ENCODE results near the gene GNL3L. TPM values are rescaled to one million over a fixed set of nuclear protein-coding genes. Genes with fewer than 3 reads are reported as not detected.

The GNL3L gene, protein sequence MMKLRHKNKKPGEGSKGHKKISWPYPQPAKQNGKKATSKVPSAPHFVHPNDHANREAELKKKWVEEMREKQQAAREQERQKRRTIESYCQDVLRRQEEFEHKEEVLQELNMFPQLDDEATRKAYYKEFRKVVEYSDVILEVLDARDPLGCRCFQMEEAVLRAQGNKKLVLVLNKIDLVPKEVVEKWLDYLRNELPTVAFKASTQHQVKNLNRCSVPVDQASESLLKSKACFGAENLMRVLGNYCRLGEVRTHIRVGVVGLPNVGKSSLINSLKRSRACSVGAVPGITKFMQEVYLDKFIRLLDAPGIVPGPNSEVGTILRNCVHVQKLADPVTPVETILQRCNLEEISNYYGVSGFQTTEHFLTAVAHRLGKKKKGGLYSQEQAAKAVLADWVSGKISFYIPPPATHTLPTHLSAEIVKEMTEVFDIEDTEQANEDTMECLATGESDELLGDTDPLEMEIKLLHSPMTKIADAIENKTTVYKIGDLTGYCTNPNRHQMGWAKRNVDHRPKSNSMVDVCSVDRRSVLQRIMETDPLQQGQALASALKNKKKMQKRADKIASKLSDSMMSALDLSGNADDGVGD
- total RNA-seq = 32.9 TPM

DNA sequence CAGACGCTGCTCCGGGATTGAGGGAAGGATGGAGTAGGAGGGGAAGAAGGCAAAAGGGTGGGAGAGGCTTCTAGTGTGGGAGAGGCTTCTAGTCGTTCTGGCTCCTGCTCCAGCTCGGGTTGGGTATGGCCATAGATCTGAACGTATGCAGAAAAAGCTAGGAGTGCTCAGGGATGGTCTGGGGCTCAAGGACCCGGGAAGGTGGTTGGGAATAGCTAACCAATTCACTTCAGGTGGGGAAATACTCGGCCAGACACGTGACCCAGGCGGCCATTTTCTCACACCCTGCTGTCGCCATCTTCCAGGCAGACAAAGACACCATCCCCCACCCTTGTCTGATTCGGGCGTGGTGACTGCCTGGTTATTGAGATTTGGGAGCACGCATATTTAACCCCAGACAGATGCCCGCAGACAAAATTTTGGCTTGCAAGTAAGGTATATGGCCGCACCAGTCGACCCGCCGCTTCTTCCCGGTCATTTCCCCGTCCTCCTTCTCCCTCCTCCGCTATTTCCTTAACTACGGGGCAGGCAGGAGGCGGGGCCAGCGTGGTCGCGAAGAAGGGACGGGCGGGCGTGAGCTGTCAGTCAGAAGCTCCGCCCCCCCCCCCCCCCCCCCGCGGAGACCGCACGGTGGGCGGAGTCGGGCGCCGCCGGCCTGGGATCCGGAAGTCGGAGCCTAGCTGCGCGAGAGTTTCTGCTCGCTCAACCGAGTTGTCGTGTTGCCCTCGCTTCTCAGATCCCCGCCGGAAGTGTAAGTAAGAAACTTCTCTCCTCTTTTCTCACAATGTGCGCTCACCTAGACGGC lies at the start of gene GNL3L:
TSS of gene GNL3L (plus strand) at position 668 of the 805 bp plus-strand sequence. CDS start 2,348 bp downstream, outside the sequence.

DNA sequence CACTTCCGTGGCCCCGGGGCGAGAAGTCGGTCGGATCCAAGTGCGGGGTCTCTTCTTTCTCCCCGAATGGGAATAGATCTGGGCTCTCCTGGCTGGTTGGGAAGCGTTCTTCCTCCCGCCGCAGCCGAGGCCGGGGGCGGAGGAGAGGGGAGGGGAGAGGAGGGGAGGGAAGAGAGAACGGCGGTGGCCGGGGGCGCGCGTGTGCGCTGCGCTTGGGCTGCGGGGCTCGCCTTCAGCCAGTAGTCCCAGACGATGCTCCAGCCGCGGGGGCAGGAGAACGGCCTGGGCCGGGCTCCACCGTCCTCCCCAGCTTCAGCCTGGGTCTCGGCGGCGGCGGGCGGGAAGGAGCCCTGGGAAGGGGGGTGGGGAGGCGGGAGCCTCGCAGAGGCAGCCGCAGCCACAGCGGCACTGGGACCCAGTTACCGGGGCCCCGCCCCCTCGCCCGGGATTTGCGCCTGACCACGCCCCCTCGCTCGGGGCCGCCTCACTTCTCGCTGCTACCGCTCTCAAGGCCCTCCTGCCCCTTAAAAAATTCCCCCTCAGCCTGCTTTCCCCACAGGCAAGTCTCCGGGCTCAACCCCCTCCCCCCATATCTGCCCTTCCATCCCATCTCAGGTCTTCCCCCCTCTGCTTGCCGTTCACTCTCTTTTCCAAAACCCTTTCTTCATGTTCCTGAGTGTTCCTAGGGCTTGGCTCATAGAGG lies 34.1 kb upstream of the GNL3L start, which contains the start of gene FGD1:
TSS of gene FGD1 (minus strand) at position 421 of the 703 bp plus-strand sequence. CDS start 802 bp downstream, outside the sequence.

Other genes with a start within 250 kb of the GNL3L start
- 61.3 TPM for gene WNK3, start 172.2 kb upstream of the GNL3L start, total RNA-seq
- 12.2 TPM for gene TSR2, start 89.8 kb upstream of the GNL3L start, total RNA-seq
- 13.8 TPM for gene FGD1, start 34.0 kb upstream of the GNL3L start, total RNA-seq